IMR-90 (cell line): ENCODE data around the gene C19orf73. TPM values are rescaled to one million over a fixed set of nuclear protein-coding genes. Genes with fewer than 3 reads are reported as not detected.

Source experiments
- ATAC-seq: fragments of 200-7000 bp; cut with Tn5 transposase; 2 replicates; pipeline ENCODE4 v1.9.1; 2020; ENCODE audit warnings: low read depth, mild to moderate bottlenecking, moderate library complexity
- BruUV-seq: library from RNA; stranded (reverse); fragments of 400-500 nt; replicated peaks from 2 replicates; lab custom pipeline; 2021; lab: Mats Ljungman, UMichigan
- CTCF ChIA-PET: fragments of 300-600 bp; formaldehyde crosslinking; extraction: SDS; loops from one replicate; lab custom pipeline; 2021; ENCODE audit warnings: antibody characterized with exemption; lab: Yijun Ruan, JAX
- POLR2A ChIA-PET: fragments of 300-600 bp; sonication (Branson Sonifier 250); formaldehyde crosslinking; loops from one replicate; lab custom pipeline; 2022; ENCODE audit warnings: antibody characterized with exemption; ENCODE audit not compliant: unreplicated experiment; lab: Charles Lee
- DNase-seq: peaks from one replicate; pipeline ENCODE4 v3.0.0; 2013
- H2AFZ ChIP-seq: replicated peaks from 2 replicates; pipeline ENCODE3; 2013; ENCODE audit warnings: low read length, mild to moderate bottlenecking; ENCODE audit not compliant: poor library complexity
- H2AK5ac ChIP-seq: 2 replicates; pipeline ENCODE4 v1.6.1; 2013; ENCODE audit warnings: low read depth, low read length, inconsistent platforms
- H2AK9ac ChIP-seq: replicated peaks from 2 replicates; pipeline ENCODE3; 2013; ENCODE audit warnings: mild to moderate bottlenecking, low read depth, low read length, moderate library complexity; ENCODE audit not compliant: poor library complexity
- H2BK120ac ChIP-seq: 2 replicates; pipeline ENCODE4 v1.6.1; 2013; ENCODE audit warnings: low read depth, low read length, inconsistent platforms
- H2BK15ac ChIP-seq: 3 replicates; pipeline ENCODE4 v1.6.1; 2013; ENCODE audit warnings: low read depth, low read length, inconsistent platforms
- H2BK20ac ChIP-seq: 2 replicates; pipeline ENCODE4 v1.6.1; 2013; ENCODE audit warnings: low read depth, mild to moderate bottlenecking, inconsistent platforms, low read length, moderate library complexity
- H2BK5ac ChIP-seq: 2 replicates; pipeline ENCODE4 v1.6.1; 2013; ENCODE audit warnings: mild to moderate bottlenecking, low read depth, low read length, inconsistent platforms; ENCODE audit not compliant: poor library complexity, severe bottlenecking
- H3K14ac ChIP-seq: replicated peaks from 2 replicates; pipeline ENCODE4 v1.6.1; 2013; ENCODE audit warnings: low read depth, low read length, inconsistent platforms
- H3K18ac ChIP-seq: 2 replicates; pipeline ENCODE4 v1.6.1; 2013; ENCODE audit warnings: low read depth, low read length, control low read depth
- H3K23ac ChIP-seq: 2 replicates; pipeline ENCODE4 v1.6.1; 2013; ENCODE audit warnings: low read depth, low read length, inconsistent platforms
- H3K27ac ChIP-seq: 2 replicates; pipeline ENCODE4 v1.5.1; 2013; ENCODE audit warnings: mild to moderate bottlenecking, control low read depth, low read length; ENCODE audit not compliant: insufficient read depth
- H3K27me3 ChIP-seq: 2 replicates; pipeline ENCODE4 v1.6.1; 2013; ENCODE audit warnings: low read length; ENCODE audit not compliant: control insufficient read depth, insufficient read depth
- H3K36me3 ChIP-seq: 2 replicates; pipeline ENCODE4 v1.6.1; 2013; ENCODE audit warnings: low read length, mixed read lengths; ENCODE audit not compliant: control insufficient read depth, insufficient read depth
- H3K4ac ChIP-seq: 2 replicates; pipeline ENCODE4 v1.6.1; 2013; ENCODE audit warnings: low read depth, low read length, inconsistent platforms
- H3K4me1 ChIP-seq: 2 replicates; pipeline ENCODE4 v1.6.1; 2013; ENCODE audit warnings: low read length, mixed read lengths; ENCODE audit not compliant: control insufficient read depth, insufficient read depth
- H3K4me2 ChIP-seq: 2 replicates; pipeline ENCODE4 v1.6.1; 2013; ENCODE audit warnings: low read depth, mild to moderate bottlenecking, control low read depth, low read length, moderate library complexity
- H3K4me3 ChIP-seq: 2 replicates; pipeline ENCODE4 v1.5.1; 2013; ENCODE audit warnings: low read depth, mild to moderate bottlenecking, control low read depth, low read length, moderate library complexity; ENCODE audit not compliant: insufficient read depth
- H3K56ac ChIP-seq: 2 replicates; pipeline ENCODE4 v1.6.1; 2013; ENCODE audit warnings: low read length, inconsistent platforms; ENCODE audit not compliant: insufficient read depth; ENCODE audit errors: extremely low read depth
- H3K79me1 ChIP-seq, 2 experiments: 2 replicates each; pipeline ENCODE4 v1.6.1; 2013; ENCODE audit warnings: low read length in 2 of 2, inconsistent platforms in 1 of 2, low read depth in 1 of 2
- H3K9ac ChIP-seq: 2 replicates; pipeline ENCODE4 v1.6.1; 2013; ENCODE audit warnings: low read depth, low read length, control low read depth
- H3K9me1 ChIP-seq: 2 replicates; pipeline ENCODE4 v1.6.1; 2013; ENCODE audit warnings: low read length, inconsistent platforms; ENCODE audit not compliant: insufficient read depth
- H3K9me3 ChIP-seq: 2 replicates; pipeline ENCODE4 v1.6.1; 2013; ENCODE audit warnings: low read length; ENCODE audit not compliant: control insufficient read depth, insufficient read depth
- H4K20me1 ChIP-seq: 2 replicates; pipeline ENCODE4 v1.6.1; 2013; ENCODE audit warnings: low read length, inconsistent platforms; ENCODE audit not compliant: insufficient read depth
- H4K5ac ChIP-seq: 2 replicates; pipeline ENCODE4 v1.6.1; 2013; ENCODE audit warnings: mild to moderate bottlenecking, low read depth, low read length, control low read depth
- H4K8ac ChIP-seq, 2 experiments: 2 replicates each; pipeline ENCODE4 v1.6.1; 2013; ENCODE audit warnings: low read depth in 2 of 2, low read length in 2 of 2, control low read depth in 1 of 2, inconsistent platforms in 1 of 2
- H4K91ac ChIP-seq: 2 replicates; pipeline ENCODE4 v1.6.1; 2013; ENCODE audit warnings: low read depth, low read length, inconsistent platforms; ENCODE audit not compliant: insufficient read depth
- BHLHE40 ChIP-seq: fragments of 150-350 bp; IDR thresholded peaks from 2 replicates; pipeline ENCODE4 v1.6.1; 2016; ENCODE audit warnings: mild to moderate bottlenecking, low read depth, low read length
- CEBPB ChIP-seq: IDR thresholded peaks from 2 replicates; pipeline ENCODE4 v1.6.1; 2012; ENCODE audit warnings: low read depth, low read length, improper control_type of control experiment
- CHD1 ChIP-seq: IDR thresholded peaks from 2 replicates; pipeline ENCODE4 v1.6.1; 2012; ENCODE audit warnings: low read depth, low read length, improper control_type of control experiment
- ELK1 ChIP-seq: fragments of 150-350 bp; IDR thresholded peaks from 2 replicates; pipeline ENCODE4 v1.6.1; 2016; ENCODE audit warnings: low read depth, mild to moderate bottlenecking, low read length, moderate library complexity, borderline replicate concordance
- NFE2L2 ChIP-seq: fragments of 150-350 bp; IDR thresholded peaks from 2 replicates; pipeline ENCODE4 v1.6.1; 2016; ENCODE audit warnings: low read depth, mild to moderate bottlenecking, low read length
- WGBS, 2 experiments: methylation state at CpG; one replicate each; pipeline versions ENCODE4 v1.1.5 to v1.1.7; 2013; ENCODE audit warnings: missing lambda C conversion rate in 2 of 2; ENCODE audit not compliant: insufficient read length in 1 of 2; ENCODE audit errors: extremely low coverage in 2 of 2; 5-methylcytosine and 5-hydroxymethylcytosine counted together
- dilution Hi-C: fragments of 300-500 bp; cut with HindIII; formaldehyde crosslinking; loops from one replicate; pipeline ENCODE4 v1.14.3; 2018; ENCODE audit warnings: low sequenced_read_pairs; ENCODE audit not compliant: unreplicated experiment
- in situ Hi-C: fragments of 300-500 bp; cut with MboI; formaldehyde crosslinking; loops from 3 replicates; pipeline ENCODE4 v1.14.3; 2019; ENCODE audit warnings: low sequenced_read_pairs, inconsistent platforms, mixed read lengths
- intact Hi-C: fragments of 100-400 bp; cut with micrococcal nuclease; formaldehyde crosslinking; loops from 2 replicates; pipeline ENCODE4 v1.10.0; 2022
- polyA plus RNA-seq, 3 experiments: library from polyadenylated mRNA; depleted of rRNA; stranded (reverse); fragments of >200 nt; gene quantifications; 2 replicates each; pipeline ENCODE4 v1.2.3, GENCODE V29; 2012; ENCODE audit warnings: low replicate concordance in 1 of 3
- total RNA-seq: library from RNA; depleted of rRNA; stranded (reverse); fragments of >200 nt; gene quantifications from 2 replicates; pipeline ENCODE4 v1.2.3, GENCODE V29; 2012

Gene C19orf73
- total and polyA plus RNA-seq, 2 of the 4 experiments (the other 2 are of a cell fraction), result 1.2 TPM; not detected in 1

GRCh38 chr19:49117677-49118564 lies 1.0 kb downstream of the C19orf73 start:
- peak overlapping the region; percentile 97 for H2AFZ ChIP-seq
- peak overlapping the region; percentile 52 for H2AK5ac ChIP-seq
- H4K8ac ChIP-seq, result peak overlapping the region; percentile 57 to 91; a peak in 3 of 4 replicates
- no peak overlapping the region for H2BK15ac ChIP-seq
- peak overlapping the region; percentile 46; the same call in 1 of the 2 replicates for H3K23ac ChIP-seq
- no peak overlapping the region for H2BK120ac ChIP-seq
- H3K36me3 ChIP-seq, result no peaks in the 10 kb centered on the region
- H3K9me3 ChIP-seq, result no peaks in the 10 kb centered on the region
- POLR2A ChIA-PET, result interaction anchor here (0.5 kb wide), 1 partner anchor 23 kb away, joined by 8 read pairs; no protein-coding TSS in a partner anchor
- H2BK20ac ChIP-seq, result no peak overlapping the region
- dilution Hi-C loops (no loop called here), intact Hi-C loops (no loop called here), in situ Hi-C loops (no loop called here)
- H3K4me1 ChIP-seq, result peaks cover 8% of the 10 kb centered on the region
- 94% methylated on average over 16 of the region's 26 CpGs; no CpG with 5 or more reads in 1 of the 2 experiments for WGBS, 2 experiments
- peak overlapping the region; percentile 91 for H2AK9ac ChIP-seq
- H3K56ac ChIP-seq, result no peak overlapping the region
- H4K20me1 ChIP-seq, result peaks cover 3% of the 10 kb centered on the region
- H3K9ac ChIP-seq, result peak overlapping the region; percentile 52
- H2BK5ac ChIP-seq, result peak overlapping the region; percentile 43
- H3K14ac ChIP-seq, result peak overlapping the region; percentile 29
- H3K18ac ChIP-seq, result no peak overlapping the region
- peak overlapping the region; percentile 59 for H3K4me3 ChIP-seq
- CTCF ChIA-PET, result interaction anchor here (1.4 kb wide), 1 partner anchor 20 kb away, joined by 4 read pairs; no protein-coding TSS in a partner anchor
- peak overlapping the region; percentile 81 for H3K27ac ChIP-seq
- peak overlapping the region; percentile 10; the same call in 1 of the 2 replicates for H4K5ac ChIP-seq
- H3K27me3 ChIP-seq, result peaks cover 8% of the 10 kb centered on the region
- no TSS peak for BruUV-seq
- H3K4me2 ChIP-seq, result peak overlapping the region; percentile 82
- peaks cover 19% of the 10 kb centered on the region for H3K9me1 ChIP-seq
- no peak for ATAC-seq
- H3K79me1 ChIP-seq, result peaks cover 4 to 39% of the 10 kb centered on the region in 2 experiments; a peak in 3 of 4 replicates
- no peak for TF ChIP-seq NFE2L2
- TF ChIP-seq CEBPB, result no peak
- TF ChIP-seq BHLHE40, result peak; percentile 27; the same call in 1 of the 2 replicates
- TF ChIP-seq ELK1, result no peak
- TF ChIP-seq CHD1, result no peak
- H4K91ac ChIP-seq, result peak overlapping the region; percentile 66; the same call in 1 of the 2 replicates
- peak overlapping the region; percentile 55 for H3K4ac ChIP-seq
- no peak for DNase-seq
